ENCODE results near the gene RYR1. TPM values are rescaled to one million over a fixed set of nuclear protein-coding genes. Genes with fewer than 3 reads are reported as not detected.
"Not testable (repeated sequence)": the region's sequence is repeated elsewhere in the genome, so short reads cannot be mapped to it uniquely, and the experiment has no call there.

Gene RYR1
- total RNA-seq, 1 donor from 2014 or later: 3.8 TPM

DNA sequence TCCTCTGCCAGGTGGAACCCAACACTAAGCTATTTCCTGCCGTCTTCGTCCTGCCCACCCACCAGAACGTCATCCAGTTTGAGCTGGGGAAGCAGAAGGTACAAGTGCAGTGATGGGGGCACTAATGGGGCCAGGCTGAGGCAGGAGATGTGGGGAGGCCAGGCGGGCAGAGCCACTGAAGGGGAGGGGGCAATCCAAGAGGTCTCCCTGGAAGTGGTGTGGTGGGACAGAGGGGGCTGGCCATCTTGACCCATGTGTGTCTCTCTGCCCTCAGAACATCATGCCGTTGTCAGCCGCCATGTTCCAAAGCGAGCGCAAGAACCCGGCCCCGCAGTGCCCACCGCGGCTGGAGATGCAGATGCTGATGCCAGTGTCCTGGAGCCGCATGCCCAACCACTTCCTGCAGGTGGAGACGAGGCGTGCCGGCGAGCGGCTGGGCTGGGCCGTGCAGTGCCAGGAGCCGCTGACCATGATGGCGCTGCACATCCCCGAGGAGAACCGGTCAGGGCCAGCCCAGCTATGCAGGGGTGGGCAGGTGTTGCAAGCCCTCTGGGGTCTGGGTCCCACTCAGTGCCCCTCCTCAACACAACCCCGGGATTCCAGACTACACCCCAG is 49.6 kb downstream of the RYR1 start:
- H3K36me3 Mint-ChIP-seq (ENCODE audit: low read depth): no peaks in the 10 kb centered on the region
- no peaks in the 10 kb centered on the region for H3K9me3 Mint-ChIP-seq
- H3K27me3 Mint-ChIP-seq (ENCODE audit: insufficient read depth): no peaks in the 10 kb centered on the region
- intact Hi-C loops (cut with micrococcal nuclease): no loop called here
- no peak overlapping the region for H3K4me3 Mint-ChIP-seq
- no peak for DNase-seq (ENCODE audit: low spot score)
- H3K27ac Mint-ChIP-seq: no peak overlapping the region
- no peaks in the 10 kb centered on the region for H3K4me1 Mint-ChIP-seq (ENCODE audit: low read depth)

- intact Hi-C loops (cut with micrococcal nuclease): no loop called here
- Mint-ChIP-seq H3K27me3 (ENCODE audit: insufficient read depth) (no peaks in the 10 kb centered on the region), H3K9me3 (no peaks in the 10 kb centered on the region), H3K36me3 (ENCODE audit: low read depth) (no peaks in the 10 kb centered on the region), H3K27ac (no peak overlapping the region), H3K4me1 (ENCODE audit: low read depth) (no peaks in the 10 kb centered on the region), H3K4me3 (no peak overlapping the region)
- DNase-seq (ENCODE audit: low spot score): no peak
Measured at GRCh38 chr19:38484747-38485146, 51.3 kb downstream of the RYR1 start.

GRCh38 chr19:38485541-38486285 is 52.2 kb downstream of the RYR1 start:
- H3K4me3 Mint-ChIP-seq: no peak overlapping the region
- no peaks in the 10 kb centered on the region for H3K4me1 Mint-ChIP-seq (ENCODE audit: low read depth)
- H3K36me3 Mint-ChIP-seq (ENCODE audit: low read depth): no peaks in the 10 kb centered on the region
- H3K27me3 Mint-ChIP-seq (ENCODE audit: insufficient read depth): peaks cover 3% of the 10 kb centered on the region
- no peak for DNase-seq (ENCODE audit: low spot score)
- intact Hi-C loops (cut with micrococcal nuclease): no loop called here
- H3K9me3 Mint-ChIP-seq: no peaks in the 10 kb centered on the region
- no peak overlapping the region for H3K27ac Mint-ChIP-seq

- no peak overlapping the region for H3K4me3 Mint-ChIP-seq
- H3K27me3 Mint-ChIP-seq (ENCODE audit: insufficient read depth): peaks cover 3% of the 10 kb centered on the region
- no peak overlapping the region for H3K27ac Mint-ChIP-seq
- DNase-seq (ENCODE audit: low spot score): no peak
- intact Hi-C loops (cut with micrococcal nuclease): no loop called here
- no peaks in the 10 kb centered on the region for H3K4me1 Mint-ChIP-seq (ENCODE audit: low read depth)
- H3K9me3 Mint-ChIP-seq: no peaks in the 10 kb centered on the region
- no peaks in the 10 kb centered on the region for H3K36me3 Mint-ChIP-seq (ENCODE audit: low read depth)
Measured at GRCh38 chr19:38486731-38487336, 53.3 kb downstream of the RYR1 start.

DNA sequence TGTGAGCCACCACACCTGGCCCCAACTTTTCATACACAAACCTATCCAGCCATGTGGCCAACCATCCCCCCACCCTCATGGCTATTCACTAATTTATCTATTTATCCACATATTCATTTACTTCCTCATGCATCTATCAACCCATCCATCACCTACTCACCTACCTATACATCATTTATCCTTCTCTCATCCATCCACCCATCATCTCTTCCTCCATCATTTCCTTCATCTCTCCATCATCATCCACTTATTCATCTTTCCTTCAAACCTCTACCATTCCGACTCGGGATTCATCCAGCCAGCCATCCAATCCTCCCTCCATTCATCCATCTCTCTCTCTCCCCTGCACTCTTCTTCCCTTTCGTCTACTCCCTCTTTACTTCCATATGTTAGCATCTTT is 54.6 kb downstream of the RYR1 start:
- peaks cover 4% of the 10 kb centered on the region for H3K27me3 Mint-ChIP-seq (ENCODE audit: insufficient read depth)

DNA sequence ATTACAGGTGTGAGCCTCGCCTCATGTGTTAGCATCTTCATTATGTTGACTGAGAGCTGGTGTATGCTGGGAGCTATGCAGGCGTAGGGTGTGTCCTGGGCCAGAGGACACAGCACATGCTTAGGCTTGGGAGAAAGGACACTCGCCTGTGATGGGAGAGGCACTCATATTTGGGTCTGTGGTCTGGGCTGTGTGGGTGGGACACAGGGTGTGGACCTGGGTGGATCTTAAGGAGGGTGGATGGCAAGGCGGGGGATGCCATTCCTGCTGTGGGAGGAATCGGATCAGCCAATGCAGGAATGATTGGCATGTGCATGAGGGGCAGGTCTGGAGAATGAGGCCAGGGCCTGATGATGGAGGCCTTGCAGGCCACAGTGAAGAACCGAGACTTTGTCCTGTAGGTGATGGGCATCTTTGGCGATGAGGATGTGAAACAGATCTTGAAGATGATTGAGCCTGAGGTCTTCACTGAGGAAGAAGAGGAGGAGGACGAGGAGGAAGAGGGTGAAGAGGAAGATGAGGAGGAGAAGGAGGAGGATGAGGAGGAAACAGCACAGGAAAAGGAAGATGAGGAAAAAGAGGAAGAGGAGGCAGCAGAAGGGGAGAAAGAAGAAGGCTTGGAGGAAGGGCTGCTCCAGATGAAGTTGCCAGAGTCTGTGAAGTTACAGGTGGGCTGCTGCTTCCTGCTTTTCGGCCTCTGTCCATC is 55.4 kb downstream of the RYR1 start:
- intact Hi-C loops (cut with micrococcal nuclease): no loop called here
- H3K9me3 Mint-ChIP-seq: no peaks in the 10 kb centered on the region
- DNase-seq (ENCODE audit: low spot score): no peak
- no peak overlapping the region for H3K4me3 Mint-ChIP-seq
- H3K27ac Mint-ChIP-seq: no peak overlapping the region
- no peaks in the 10 kb centered on the region for H3K4me1 Mint-ChIP-seq (ENCODE audit: low read depth)
- peaks cover 5% of the 10 kb centered on the region for H3K27me3 Mint-ChIP-seq (ENCODE audit: insufficient read depth)
- no peaks in the 10 kb centered on the region for H3K36me3 Mint-ChIP-seq (ENCODE audit: low read depth)

More for the DNA sequence above, 54.6 kb downstream of the RYR1 start:
- Mint-ChIP-seq H3K36me3 (ENCODE audit: low read depth) (no peaks in the 10 kb centered on the region), H3K27ac (no peak overlapping the region), H3K4me3 (no peak overlapping the region), H3K9me3 (no peaks in the 10 kb centered on the region), H3K4me1 (ENCODE audit: low read depth) (no peaks in the 10 kb centered on the region)
- DNase-seq (ENCODE audit: low spot score): no peak
- intact Hi-C loops (cut with micrococcal nuclease): no loop called here

DNA sequence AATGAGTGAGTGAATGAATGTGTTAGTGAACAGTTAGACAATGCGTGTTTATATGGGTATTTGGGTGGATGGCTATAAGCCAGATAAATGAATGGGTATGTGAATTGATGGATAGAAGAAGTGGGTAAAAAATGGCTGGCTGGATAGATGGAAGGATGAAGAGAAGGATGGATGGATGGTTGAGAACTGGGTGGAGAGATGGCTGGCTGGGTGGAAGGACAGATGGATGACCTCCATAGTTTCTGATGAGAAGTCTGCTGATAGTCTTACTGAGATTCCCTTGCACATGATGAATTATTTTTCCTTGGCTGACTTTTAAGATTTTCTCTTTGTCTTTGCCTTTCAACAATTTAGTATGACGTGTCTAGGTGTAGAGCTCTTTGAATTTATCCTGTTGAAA is 57.4 kb downstream of the RYR1 start:
- Mint-ChIP-seq H3K4me3 (no peak overlapping the region), H3K4me1 (ENCODE audit: low read depth) (no peaks in the 10 kb centered on the region), H3K27me3 (ENCODE audit: insufficient read depth) (peaks cover 7% of the 10 kb centered on the region), H3K36me3 (ENCODE audit: low read depth) (no peaks in the 10 kb centered on the region), H3K9me3 (no peaks in the 10 kb centered on the region), H3K27ac (no peak overlapping the region)
- intact Hi-C loops (cut with micrococcal nuclease): no loop called here
- DNase-seq (ENCODE audit: low spot score): no peak

GRCh38 chr19:38492181-38492813 is 58.8 kb downstream of the RYR1 start:
- no peak overlapping the region for H3K27ac Mint-ChIP-seq
- H3K27me3 Mint-ChIP-seq (ENCODE audit: insufficient read depth): peaks cover 7% of the 10 kb centered on the region
- DNase-seq (ENCODE audit: low spot score): no peak
- intact Hi-C loops (cut with micrococcal nuclease): no loop called here
- no peak overlapping the region for H3K4me3 Mint-ChIP-seq
- H3K36me3 Mint-ChIP-seq (ENCODE audit: low read depth): no peaks in the 10 kb centered on the region
- no peaks in the 10 kb centered on the region for H3K4me1 Mint-ChIP-seq (ENCODE audit: low read depth)
- no peaks in the 10 kb centered on the region for H3K9me3 Mint-ChIP-seq

DNA sequence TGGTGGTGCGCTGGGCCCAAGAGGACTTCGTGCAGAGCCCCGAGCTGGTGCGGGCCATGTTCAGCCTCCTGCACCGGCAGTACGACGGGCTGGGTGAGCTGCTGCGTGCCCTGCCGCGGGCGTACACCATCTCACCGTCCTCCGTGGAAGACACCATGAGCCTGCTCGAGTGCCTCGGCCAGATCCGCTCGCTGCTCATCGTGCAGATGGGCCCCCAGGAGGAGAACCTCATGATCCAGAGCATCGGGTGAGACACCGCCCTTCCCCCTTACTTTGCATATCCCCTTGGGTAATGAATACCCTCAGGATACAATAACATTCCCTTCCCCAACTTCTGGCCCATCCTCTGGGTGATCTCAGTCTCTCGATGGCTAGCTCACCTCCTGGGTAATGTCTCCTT is 60.9 kb downstream of the RYR1 start:
- Mint-ChIP-seq H3K4me3 (no peak overlapping the region), H3K4me1 (ENCODE audit: low read depth) (no peaks in the 10 kb centered on the region), H3K27me3 (ENCODE audit: insufficient read depth) (peaks cover 7% of the 10 kb centered on the region), H3K27ac (no peak overlapping the region), H3K9me3 (no peaks in the 10 kb centered on the region), H3K36me3 (ENCODE audit: low read depth) (no peaks in the 10 kb centered on the region)
- intact Hi-C loops (cut with micrococcal nuclease): no loop called here
- DNase-seq (ENCODE audit: low spot score): no peak

GRCh38 chr19:38495375-38495774 is 61.9 kb downstream of the RYR1 start:
- H3K9me3 Mint-ChIP-seq: not testable (repeated sequence)

GRCh38 chr19:38496116-38496515 is 62.6 kb downstream of the RYR1 start:
- H3K4me3 Mint-ChIP-seq: no peak overlapping the region

More at GRCh38 chr19:38495375-38495774, 61.9 kb downstream of the RYR1 start:
- intact Hi-C loops (cut with micrococcal nuclease); H3K27ac Mint-ChIP-seq; H3K27me3 Mint-ChIP-seq (ENCODE audit: insufficient read depth); H3K4me1 Mint-ChIP-seq (ENCODE audit: low read depth); DNase-seq (ENCODE audit: low spot score); H3K4me3 Mint-ChIP-seq; H3K36me3 Mint-ChIP-seq (ENCODE audit: low read depth): not testable (repeated sequence)

GRCh38 chr19:38496603-38497487 is 63.4 kb downstream of the RYR1 start:
- H3K9me3 Mint-ChIP-seq: no peaks in the 10 kb centered on the region
- no peaks in the 10 kb centered on the region for H3K36me3 Mint-ChIP-seq (ENCODE audit: low read depth)
- H3K27ac Mint-ChIP-seq: no peak overlapping the region
- H3K4me1 Mint-ChIP-seq (ENCODE audit: low read depth): no peaks in the 10 kb centered on the region
- H3K27me3 Mint-ChIP-seq (ENCODE audit: insufficient read depth): peaks cover 4% of the 10 kb centered on the region
- no peak for DNase-seq (ENCODE audit: low spot score)
- intact Hi-C loops (cut with micrococcal nuclease): no loop called here
- no peak overlapping the region for H3K4me3 Mint-ChIP-seq

More at GRCh38 chr19:38496116-38496515, 62.6 kb downstream of the RYR1 start:
- Mint-ChIP-seq H3K4me1 (ENCODE audit: low read depth) (no peaks in the 10 kb centered on the region), H3K27me3 (ENCODE audit: insufficient read depth) (peaks cover 4% of the 10 kb centered on the region), H3K27ac (no peak overlapping the region), H3K9me3 (no peaks in the 10 kb centered on the region), H3K36me3 (ENCODE audit: low read depth) (no peaks in the 10 kb centered on the region)
- DNase-seq (ENCODE audit: low spot score): no peak
- intact Hi-C loops (cut with micrococcal nuclease): no loop called here
